EH (cell line): Measurements from ENCODE around the gene C19orf12.
"Not testable (repeated sequence)": the region's sequence is repeated elsewhere in the genome, so short reads cannot be mapped to it uniquely, and the experiment has no call there.

Experiments used
- DNase-seq: peaks from one replicate; pipeline ENCODE4 v3.0.0-alpha.2; 2015; ENCODE audit warnings: low read depth

The C19orf12 gene

DNA sequence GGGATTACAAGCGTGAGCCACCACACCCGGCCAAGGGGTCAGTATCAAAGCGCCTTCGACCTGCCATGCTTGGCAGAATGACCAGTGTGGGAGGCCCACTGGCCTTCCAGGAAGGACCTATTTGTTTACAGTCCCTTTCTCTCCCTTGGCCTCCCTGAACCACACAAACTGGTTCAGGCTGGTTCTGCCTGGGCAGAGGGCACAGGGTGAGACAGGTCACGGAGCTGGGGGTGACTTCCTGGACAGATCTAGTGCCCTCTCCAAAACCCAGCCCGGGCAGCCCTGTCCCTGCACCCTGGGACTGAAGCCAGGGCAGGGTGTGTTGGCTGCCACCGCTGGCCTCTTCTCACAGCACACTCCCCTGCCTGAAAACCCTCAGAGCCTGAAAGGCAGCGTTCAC lies 38.5 kb downstream of the C19orf12 start:
- no peak for DNase-seq

DNA sequence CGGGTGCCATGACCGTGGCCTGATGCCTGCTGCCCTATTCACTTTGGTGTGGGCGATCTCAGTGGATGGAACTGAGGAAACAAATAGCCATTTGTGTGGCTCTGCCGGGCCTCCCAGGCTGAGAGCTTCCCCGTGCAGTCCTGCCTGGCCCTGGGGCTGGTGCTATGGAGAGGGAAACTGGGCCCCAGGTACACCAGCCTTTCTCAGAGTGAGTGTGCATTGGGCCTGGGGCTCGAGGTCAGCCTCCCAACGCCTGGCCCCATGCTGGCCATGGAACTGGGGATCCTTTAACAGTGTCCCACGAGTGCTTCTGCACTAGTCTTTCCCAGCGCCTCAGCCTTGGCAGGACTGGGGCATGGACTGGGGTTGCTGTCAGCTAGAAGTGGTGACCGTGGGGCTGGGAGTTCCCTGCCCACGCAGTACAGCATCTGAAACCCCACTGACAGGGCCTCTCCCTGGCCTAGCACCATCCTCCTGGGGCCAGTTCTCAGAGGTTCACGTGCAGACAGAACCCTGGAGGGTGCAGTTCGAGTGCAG lies 39.3 kb downstream of the C19orf12 start:
- no peak for DNase-seq

DNA sequence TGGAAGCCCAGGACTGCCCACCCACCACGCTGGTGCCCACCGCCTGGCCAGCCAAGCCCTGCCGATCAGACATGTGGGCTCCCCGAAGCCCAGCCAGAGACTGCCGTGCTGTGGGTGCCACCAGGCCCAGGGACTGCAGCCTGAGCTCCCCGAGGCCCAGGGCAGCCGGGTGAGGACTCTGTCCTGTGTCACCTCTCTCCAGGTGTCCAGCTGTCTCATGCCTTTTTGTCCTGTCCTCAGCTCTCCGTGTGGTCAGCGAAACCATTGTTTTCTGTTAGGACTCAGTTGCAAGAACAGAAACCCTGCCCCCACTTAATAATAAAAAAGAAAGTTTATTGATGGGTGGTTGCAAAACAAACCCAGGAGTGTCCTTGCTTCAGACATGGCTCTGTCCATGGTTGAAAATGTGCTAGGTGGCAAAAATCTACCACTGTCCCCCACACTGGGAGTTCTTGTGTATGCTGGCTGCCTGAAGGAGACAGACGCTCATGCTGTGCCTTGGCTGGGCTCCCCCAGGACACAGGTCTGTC lies 39.9 kb downstream of the C19orf12 start:
- DNase-seq = no peak

DNA sequence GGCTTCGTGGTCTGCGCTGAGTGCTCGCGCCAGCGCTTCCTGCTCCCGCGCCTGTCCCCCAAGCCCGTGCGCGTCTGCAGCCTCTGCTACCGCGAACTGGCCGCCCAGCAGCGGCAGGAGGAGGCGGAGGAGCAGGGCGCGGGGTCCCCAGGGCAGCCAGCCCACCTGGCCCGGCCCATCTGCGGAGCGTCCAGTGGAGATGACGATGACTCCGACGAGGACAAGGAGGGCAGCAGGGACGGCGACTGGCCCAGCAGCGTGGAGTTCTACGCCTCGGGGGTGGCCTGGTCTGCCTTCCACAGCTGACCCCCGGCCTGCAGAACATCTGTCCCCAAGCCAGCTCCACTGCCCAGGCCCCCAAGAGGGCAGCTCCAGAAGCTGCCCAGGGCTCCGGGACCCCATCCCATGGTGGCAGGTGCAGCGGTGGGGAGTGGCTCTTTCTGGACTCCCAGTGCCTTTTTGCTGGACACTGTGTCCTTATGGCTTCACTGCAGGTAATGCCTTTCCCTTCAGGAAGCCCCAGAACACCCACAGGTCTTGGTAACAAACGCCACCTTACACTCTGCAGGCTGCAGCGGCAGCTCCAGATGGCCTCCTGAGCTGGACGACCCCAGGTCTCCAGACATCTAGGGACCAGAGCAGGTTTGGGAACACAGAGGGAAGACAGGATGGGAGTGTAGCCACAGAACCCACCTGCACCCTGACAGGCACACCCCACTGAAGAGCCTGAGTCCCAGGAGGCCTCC lies 40.5 kb downstream of the C19orf12 start:
- DNase-seq = no peak

DNA sequence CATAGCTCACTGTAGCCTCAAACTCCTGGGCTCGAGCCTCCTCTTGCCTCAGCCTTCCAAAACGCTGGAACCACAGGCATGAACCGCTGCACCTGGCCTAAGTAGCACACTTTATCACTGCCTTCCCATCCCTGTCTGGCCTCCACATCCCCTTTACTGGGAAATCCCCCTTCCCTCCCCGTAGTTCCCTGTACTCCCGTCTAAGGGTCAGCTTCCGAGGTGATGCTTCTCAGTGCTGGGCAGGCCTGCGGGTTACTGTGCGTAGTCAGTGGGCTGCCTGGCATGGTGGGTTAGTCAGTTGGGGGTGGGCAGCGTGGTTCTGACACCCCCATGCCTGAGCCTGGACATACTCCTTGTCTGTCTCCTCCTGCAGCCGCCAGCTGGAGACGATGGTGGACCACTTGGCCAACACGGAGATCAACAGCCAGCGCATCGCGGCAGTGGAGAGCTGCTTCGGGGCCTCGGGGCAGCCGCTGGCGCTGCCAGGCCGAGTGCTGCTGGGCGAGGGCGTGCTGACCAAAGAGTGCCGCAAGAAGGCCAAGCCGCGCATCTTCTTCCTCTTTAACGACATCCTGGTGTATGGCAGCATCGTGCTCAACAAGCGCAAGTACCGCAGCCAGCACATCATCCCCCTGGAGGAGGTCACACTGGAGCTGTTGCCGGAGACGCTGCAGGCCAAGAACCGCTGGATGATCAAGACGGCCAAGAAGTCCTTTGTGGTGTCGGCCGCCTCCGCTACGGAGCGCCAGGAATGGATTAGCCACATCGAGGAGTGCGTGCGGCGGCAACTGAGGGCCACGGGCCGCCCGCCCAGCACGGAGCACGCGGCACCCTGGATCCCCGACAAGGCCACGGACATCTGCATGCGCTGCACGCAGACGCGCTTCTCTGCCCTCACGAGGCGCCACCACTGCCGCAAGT lies 41.4 kb downstream of the C19orf12 start:
- DNase-seq = no peak

DNA sequence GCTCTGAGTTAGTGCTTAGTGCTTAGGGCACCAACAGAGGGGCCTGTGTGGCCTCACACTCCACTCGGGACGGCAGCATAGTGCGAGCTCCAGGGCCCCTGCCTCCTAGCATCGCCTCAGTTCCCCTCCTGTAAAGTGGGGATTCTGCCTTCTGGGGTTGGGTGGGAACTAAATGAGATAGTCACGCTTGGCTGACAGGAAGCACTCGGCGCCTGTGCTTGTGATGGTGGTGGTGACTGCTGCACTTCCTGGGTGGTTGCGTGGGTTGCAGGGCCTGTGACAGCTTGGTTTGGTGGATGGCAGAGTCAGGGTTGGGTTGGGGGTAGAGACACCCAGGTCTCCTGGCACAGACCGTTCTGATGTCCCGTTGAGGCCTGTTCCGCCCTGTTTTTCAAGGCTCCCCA lies 42.1 kb downstream of the C19orf12 start:
- no peak for DNase-seq

DNA sequence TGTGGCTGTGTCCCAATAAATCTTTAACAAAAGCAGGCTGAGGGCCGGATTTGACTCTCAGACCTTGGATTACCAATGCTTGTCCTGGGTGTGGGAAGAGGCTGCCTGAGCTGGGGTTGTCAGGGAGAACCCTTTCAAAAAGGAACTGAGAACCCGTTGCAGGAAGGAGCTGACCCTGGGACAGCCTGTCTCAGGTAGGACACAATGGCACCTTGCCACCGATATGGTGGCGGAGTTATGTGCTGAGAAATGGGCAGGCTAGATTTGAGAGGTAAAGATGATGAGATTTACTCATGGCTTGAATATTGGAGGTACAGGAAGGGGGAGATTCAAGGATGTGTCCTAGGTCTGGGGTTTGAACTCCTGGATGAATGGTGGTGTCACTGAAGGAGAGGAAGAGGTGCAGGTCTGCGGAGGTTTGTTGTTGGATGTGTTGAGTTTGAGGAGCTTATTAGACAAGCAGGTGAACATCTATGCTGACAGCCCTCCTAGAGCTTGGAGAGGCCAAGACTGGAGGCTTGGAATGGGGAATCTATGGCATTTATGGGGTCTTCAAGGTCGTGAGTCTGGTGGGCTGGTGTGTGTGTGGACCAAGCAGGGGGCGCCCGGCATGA lies 42.6 kb downstream of the C19orf12 start:
- no peak for DNase-seq

DNA sequence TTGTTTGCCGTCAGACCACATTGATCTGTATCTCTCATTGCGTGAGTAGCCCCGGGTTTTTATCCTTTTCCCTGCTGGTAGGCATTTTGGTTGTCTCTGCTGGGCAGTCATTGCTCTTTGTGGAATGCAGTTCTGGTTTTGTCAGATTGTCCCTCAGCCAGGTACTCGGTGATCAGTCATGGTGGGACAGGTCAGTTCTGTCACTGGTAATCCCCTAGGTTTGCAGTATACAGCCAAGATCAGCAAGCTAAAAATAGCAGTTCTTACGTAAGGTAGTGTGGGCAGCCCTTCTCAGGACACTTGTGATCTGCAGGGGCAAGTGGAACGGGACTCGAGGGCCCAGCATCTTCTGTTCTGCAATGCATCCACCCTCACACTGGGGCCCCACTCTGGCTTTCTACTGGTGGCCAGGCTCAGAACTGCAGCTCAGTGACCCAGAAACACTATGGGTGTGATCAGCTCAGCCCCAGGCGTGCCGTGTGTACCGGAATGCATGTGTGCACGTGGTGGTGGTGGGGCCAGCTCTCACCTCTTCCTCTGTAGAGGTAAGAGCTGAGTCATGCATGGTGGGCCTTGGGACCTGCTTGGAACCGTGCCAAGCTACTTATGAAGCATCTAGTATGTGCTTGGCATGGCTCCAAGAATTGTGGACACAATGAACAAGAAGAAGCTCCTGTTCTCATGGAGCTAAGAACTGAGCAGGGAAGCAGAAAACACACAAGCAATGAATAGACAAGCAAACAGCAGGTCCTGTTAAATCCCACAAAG lies 43.5 kb downstream of the C19orf12 start:
- no peak for DNase-seq

DNA sequence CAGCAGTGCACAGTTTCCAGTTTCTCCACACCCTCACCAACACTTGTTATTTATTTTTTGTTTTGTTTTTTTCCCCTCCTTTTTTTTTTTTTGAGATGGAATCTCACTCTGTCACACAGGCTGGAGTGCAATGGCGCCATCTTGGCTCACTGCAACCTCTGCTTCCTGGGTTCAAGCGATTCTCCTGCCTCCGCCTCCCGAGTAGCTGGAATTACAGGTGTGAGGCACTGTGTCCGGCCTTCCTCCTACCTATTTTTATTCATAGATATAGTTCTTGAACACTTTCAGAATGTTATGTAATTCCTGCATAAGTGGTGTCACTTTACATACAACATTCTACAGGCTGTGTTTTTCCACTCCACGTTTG lies 44.1 kb downstream of the C19orf12 start:
- DNase-seq = not testable (repeated sequence)

DNA sequence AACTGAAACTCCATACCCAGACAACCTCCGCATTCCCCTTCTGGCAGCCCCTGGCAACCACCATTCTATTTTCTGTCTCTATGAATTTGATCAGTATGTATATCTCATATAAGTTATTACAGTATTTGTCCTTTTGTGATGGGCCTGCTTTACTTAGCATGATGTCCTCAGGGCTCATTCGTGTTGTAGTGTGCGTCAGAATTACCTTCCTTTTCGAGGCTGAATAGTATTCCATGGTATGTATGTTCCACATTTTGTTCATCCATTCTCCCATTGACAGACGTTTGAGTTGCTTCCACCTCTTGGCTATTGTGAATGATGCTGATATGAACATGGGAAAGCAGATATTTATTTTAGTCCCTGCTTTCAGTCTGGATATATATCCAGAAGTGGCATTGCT lies 44.8 kb downstream of the C19orf12 start:
- DNase-seq = no peak

DNA sequence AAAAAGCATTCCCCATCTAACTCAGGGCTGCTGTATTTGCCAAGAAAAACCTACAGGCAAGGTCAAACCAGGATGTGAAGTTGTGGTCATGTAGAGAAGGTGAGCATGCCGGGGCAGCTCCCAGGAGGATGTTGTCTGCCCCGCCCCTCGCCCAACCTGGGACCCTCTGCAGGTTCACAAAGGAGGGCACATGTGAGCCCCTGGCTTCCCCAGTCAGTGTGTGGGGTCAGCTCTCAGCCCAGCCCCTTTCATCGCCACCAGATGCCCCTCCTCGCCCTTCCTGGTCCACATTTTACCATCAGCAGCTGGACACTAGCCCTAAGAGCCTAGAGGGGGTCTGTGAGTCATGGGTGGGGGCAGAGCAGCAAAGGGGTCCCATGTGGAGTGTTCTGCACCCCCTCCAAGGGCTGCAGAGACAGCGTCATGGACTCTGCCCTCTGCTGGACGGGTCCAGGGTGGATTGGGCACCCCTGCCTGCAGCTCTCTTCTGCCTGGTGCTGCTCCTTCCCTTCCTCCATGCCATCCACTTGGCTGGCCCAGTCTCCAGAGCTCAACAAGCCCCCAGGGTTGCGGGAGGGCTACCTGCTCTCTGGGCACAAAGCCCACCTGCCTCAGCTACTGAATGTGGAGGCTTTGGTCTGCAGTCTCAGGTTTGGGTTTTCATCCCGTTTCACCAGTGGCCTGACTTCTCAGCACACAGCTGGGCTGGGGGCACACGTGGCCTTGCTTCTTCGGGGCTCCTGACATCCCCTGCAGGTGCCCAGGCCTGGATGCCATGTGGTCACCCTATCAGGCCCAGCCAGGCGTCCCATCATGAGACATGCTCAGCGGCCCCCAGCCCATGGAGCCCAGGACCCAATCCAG lies 46.1 kb downstream of the C19orf12 start:
- no peak for DNase-seq

DNA sequence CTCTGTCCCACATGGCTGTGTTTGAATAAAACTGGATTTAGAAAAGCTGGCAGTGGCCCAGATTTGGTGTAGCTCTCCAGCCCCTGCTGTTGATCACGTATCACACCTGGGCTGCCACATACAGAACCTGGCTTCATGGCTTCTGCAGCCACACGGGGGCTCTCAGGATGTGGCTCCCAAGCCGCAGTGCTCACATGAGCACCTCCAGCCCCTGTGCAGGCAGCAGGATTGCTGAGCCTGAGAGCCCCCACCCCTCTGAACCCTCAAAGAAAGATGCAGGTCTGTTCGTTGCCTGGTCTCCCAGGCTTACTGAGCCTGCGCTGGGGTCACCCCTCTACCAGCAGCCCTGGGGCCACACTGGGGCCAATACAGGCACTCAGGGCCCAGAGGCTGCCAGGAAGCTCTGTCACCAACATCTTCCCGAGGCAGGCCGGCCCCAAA lies 47.1 kb downstream of the C19orf12 start:
- no peak for DNase-seq

DNA sequence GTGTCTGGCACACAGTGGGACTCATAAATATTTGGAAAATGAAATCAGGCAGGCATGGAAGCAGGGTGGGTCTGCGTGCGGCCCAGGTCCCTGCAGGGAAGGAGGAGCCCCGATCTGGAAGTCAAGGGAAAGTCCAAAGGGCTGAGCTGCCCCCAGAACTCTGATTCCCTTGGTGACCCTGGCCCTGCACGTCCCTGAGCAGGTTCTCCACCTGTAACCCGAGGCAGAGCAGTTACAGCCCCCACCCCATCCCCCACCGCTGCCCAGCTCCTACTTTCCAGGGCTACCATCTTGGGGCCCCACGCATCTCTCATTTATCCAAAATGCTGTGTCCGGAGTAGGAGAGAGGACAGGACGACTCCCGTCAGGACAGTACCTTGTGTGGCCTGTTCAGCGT lies 47.7 kb downstream of the C19orf12 start:
- DNase-seq = no peak

DNA sequence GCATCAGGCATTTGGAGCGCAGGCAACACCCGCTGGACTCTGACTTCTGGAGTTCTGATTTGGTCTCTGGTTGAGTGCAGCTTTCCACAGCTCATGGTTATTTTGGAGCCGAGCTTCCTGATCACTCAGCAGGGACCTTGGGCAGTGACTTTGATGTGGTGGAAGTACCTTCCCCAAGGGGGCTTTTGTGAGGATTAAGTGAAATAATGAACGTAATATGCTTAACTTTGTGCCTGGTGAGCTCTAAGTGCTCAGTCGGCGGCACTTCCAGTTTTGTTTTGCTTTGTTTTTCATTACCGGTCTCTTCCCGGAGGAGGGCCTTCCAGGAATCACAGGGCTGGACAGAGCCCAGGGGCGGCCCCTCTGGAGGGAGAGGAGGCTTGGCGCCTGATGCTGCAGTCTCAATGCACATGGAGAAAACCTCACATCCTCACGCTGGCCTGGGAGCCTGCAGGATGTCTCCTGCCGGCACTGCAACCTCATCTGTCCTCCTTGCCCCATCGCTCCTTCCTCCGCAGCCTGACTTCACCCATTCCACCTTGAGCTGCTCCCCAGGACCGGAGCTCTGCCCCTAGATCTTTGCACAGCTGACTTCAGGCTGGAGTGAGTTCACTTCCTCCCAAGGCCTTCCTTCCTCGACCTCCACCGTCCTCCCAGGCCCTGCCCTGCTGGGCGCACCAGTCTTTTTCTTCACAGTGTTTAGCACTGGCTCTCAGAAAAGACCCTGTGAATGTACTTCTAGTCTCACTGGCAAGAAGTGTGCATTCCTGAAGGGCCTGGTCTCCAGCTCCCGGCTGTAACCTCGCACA lies 48.3 kb downstream of the C19orf12 start:
- DNase-seq = peak; percentile 80

DNA sequence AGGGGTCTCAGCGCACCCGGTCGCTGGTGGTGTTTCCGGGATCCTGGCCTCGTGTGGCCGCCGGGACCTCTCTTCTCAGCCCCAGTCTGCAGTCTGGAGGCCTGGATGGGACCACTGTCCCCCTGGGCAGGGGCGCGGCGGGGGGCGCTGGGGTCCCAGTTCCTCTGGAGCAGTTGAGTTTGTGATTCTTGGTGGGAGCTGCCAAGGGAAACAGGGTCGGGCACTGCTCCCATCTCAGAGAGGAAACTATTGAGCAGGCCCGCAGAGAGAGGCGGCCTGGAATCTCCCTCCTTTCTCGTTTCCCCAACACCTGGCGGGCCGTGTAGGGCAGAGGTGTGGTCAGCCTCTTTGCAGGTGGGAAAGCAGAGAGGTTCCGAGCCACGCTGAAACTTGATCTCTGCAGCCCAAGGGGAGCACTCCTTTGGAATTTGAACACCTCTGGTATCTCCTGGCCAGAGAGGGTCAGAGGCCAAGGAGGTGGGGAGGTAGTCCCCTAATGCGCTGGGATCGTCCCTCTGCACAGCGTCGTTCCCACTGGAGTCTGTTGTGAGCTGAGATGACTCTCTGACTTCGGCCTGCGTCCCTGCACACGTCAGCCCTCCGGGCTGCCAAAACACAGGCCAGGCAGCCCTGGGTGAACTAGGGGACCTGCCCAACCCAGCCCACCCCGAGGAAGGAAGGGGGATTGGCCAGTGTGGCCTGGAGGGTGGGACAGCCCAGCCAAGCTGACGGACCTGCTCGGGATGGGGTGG lies 49.1 kb downstream of the C19orf12 start:
- peak; percentile 74 for DNase-seq

DNA sequence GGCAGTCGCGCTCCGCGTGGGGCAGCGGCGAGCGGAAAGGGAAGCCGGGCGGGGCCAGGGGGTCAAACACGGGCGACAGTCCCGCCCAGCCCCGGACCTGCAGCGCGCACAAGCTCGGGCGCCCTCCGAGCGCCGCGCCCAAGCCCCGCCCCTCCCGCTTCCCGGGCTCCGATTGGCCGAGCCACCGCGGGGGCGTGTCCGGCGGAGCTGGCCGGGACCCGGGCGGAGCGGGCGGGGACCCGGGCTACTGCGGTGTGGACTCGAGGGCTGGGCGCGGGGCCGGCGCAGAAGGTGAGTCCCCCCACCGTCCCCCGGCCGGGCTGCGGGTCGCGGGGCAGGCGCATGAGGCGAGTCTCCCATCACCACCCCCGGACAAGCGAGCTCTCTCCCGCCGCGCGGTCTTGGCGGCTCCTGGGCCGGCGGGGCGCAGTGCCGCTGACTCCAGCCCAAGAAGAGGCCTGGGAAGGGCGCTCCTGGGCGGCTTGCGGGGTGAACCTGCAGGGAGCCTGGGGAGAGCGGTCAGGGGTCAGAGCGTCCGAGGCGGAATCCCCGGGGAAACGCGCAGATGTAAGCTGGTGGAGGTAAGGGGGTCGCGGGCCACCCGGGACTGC lies 49.7 kb downstream of the C19orf12 start, which contains the start of gene PLEKHF1:
Gene PLEKHF1 (plus strand): TSS at position 247 of the 611 bp plus-strand sequence. CDS start 8,379 bp downstream, outside the sequence.
- DNase-seq = peak; percentile 79

DNA sequence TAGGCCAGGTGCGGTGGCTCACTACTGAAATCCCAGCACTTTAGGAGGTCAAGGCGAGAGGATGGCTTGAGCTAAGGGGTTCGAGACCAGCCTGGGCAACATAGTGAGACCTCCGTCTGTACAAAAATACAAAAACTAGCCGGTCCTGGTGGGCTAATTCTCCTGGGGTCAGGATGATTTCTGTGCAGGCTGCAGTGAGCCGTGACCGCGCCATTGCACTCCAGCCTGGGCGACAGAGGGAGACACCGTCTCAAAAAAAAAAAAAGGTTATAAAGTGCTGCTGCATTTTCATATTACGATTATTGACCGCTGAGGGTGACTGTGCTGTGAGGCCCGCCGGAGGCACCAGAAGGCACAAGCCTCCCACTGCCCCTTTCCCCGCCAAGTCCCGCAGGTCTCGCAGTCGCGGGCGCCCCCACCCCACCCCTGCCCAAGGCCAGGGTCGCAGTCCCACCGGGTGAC lies 50.3 kb downstream of the C19orf12 start:
- DNase-seq = no peak
